K562 (cell line): Measurements from ENCODE around the gene CHSY1.

ENCODE experiments used
- ARID1B ChIP-seq: fragments of 450-650 bp; IDR thresholded peaks from 2 replicates; pipeline ENCODE4 v1.6.1; 2016; ENCODE audit warnings: antibody characterized with exemption, mild to moderate bottlenecking, inconsistent platforms
- TBP ChIP-seq: optimal IDR thresholded peaks from 2 replicates; pipeline ENCODE3; 2011; ENCODE audit warnings: low read depth, low read length, improper control_type of control experiment

DNA sequence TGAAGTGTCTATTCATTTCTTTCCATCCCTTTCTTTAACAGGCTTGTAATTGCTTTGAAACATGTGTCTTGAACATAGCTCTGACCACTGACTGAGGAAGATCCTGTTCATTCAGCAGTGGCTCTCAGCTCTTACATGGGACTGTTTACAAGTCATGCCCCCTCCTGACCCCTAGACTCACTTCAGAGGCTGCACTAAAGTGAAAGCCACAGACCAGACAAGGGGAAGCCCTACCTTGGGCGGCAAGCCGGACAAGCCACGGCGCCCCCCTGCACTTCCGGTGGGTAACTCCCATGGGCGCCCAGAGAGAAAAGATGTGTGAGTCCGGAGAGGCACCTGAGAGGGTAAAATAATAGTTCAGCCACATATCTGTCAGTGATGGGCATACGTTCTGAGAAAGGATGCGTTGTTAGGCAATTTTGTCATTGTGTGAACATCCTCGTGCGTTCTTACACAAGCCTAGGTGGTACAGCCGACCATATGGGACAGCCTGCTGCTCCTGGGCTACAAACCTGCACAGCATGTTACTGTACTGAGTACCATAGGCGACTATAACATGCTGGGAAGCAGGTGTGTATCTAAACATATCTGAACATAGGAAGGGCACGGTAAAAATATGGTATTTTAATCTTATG is 116.2 kb downstream of the CHSY1 start:
- TF ChIP-seq TBP: no peak
- no peak for TF ChIP-seq ARID1B
